ENCODE data around the gene HSF5. TPM values are rescaled to one million over a fixed set of nuclear protein-coding genes. Genes with fewer than 3 reads are reported as not detected.
"Not testable (repeated sequence)": the region's sequence is repeated elsewhere in the genome, so short reads cannot be mapped to it uniquely, and the experiment has no call there.

HSF5 gene
- total and polyA plus RNA-seq, 10 donors = 0.57 to 1.7 (median 1.2) TPM

GRCh38 chr17:58399974-58400373 is 88.2 kb downstream of the HSF5 start:
- intact Hi-C loops (cut with DNase I; ENCODE audit: low total_unique reads) = no loop called here
- no peaks in the 10 kb centered on the region for H3K4me1 ChIP-seq
- no peaks in the 10 kb centered on the region for H3K36me3 ChIP-seq
- no peaks in the 10 kb centered on the region for H3K9me3 ChIP-seq
- DNase-seq = no peak
- WGBS, 5 donors = 87 to 97% (median 88%) methylated on average over 3 of the region's 3 CpGs
- no peaks in the 10 kb centered on the region for H3K27me3 ChIP-seq (replicated peaks in 1 of 7)
- no peak overlapping the region for H3K27ac ChIP-seq
- no peak overlapping the region for H3K4me3 ChIP-seq
- no peak for TF ChIP-seq POLR2AphosphoS5 (IDR thresholded peaks at IDR 0.05)
- no peak for TF ChIP-seq CTCF (IDR thresholded peaks at IDR 0.05 in 8 of 11, conservative IDR thresholded peaks at IDR 0.05 in 3 of 11)

GRCh38 chr17:58398574-58399266 is 89.5 kb downstream of the HSF5 start:
- no peak for DNase-seq
- WGBS, 5 donors = 62 to 80% (median 72%) methylated on average over 3 of the region's 3 CpGs
- no peak for TF ChIP-seq POLR2A (IDR thresholded peaks at IDR 0.05)
- TF ChIP-seq POLR2AphosphoS5 (IDR thresholded peaks at IDR 0.05) = no peak
- TF ChIP-seq CTCF (IDR thresholded peaks at IDR 0.05 in 8 of 11, conservative IDR thresholded peaks at IDR 0.05 in 3 of 11) = no peak
- Histone ChIP-seq H3K27ac (no peak overlapping the region), H3K4me3 (no peak overlapping the region), H3K36me3 (no peaks in the 10 kb centered on the region), H3K9me3 (no peaks in the 10 kb centered on the region), H3K4me1 (no peaks in the 10 kb centered on the region), H3K27me3 (replicated peaks in 1 of 7) (no peaks in the 10 kb centered on the region)
- intact Hi-C loops (cut with DNase I; ENCODE audit: low total_unique reads) = no loop called here

GRCh38 chr17:58397421-58397820 is 90.8 kb downstream of the HSF5 start:
- H3K27ac ChIP-seq; H3K9me3 ChIP-seq; H3K27me3 ChIP-seq (replicated peaks in 1 of 7); DNase-seq; intact Hi-C loops (cut with DNase I; ENCODE audit: low total_unique reads); H3K4me3 ChIP-seq; H3K36me3 ChIP-seq; H3K4me1 ChIP-seq: not testable (repeated sequence)
- WGBS, 5 donors = 87 to 95% (median 93%) methylated on average over 5 of the region's 5 CpGs

- DNase-seq = no peak
- no peaks in the 10 kb centered on the region for H3K4me1 ChIP-seq
- 82 to 91% (median 88%) methylated on average over 4 of the region's 4 CpGs for WGBS, 5 donors
- TF ChIP-seq POLR2A (IDR thresholded peaks at IDR 0.05) = no peak
- no peak for TF ChIP-seq POLR2AphosphoS5 (IDR thresholded peaks at IDR 0.05)
- no peak for TF ChIP-seq CTCF (IDR thresholded peaks at IDR 0.05 in 8 of 11, conservative IDR thresholded peaks at IDR 0.05 in 3 of 11)
- no peak overlapping the region for H3K27ac ChIP-seq
- intact Hi-C loops (cut with DNase I; ENCODE audit: low total_unique reads) = no loop called here
- no peak overlapping the region for H3K4me3 ChIP-seq
- no peaks in the 10 kb centered on the region for H3K27me3 ChIP-seq (replicated peaks in 1 of 7)
- H3K36me3 ChIP-seq = no peaks in the 10 kb centered on the region
- H3K9me3 ChIP-seq = no peaks in the 10 kb centered on the region
Measured at GRCh38 chr17:58396173-58396572, 92.0 kb downstream of the HSF5 start.

Data from spleen (tissue), 11 donors.